Effector CD8-positive, alpha-beta T cell (primary cell): ENCODE measurements around the gene GRID1.

ENCODE experiments used
- DNase-seq: peaks from one replicate; lab custom pipeline; 2025; lab: John Stamatoyannopoulos, UW

The GRID1 gene

GRCh38 chr10:86354761-86355540 lies 11.6 kb downstream of the GRID1 start:
- DNase-seq = no peak

DNA sequence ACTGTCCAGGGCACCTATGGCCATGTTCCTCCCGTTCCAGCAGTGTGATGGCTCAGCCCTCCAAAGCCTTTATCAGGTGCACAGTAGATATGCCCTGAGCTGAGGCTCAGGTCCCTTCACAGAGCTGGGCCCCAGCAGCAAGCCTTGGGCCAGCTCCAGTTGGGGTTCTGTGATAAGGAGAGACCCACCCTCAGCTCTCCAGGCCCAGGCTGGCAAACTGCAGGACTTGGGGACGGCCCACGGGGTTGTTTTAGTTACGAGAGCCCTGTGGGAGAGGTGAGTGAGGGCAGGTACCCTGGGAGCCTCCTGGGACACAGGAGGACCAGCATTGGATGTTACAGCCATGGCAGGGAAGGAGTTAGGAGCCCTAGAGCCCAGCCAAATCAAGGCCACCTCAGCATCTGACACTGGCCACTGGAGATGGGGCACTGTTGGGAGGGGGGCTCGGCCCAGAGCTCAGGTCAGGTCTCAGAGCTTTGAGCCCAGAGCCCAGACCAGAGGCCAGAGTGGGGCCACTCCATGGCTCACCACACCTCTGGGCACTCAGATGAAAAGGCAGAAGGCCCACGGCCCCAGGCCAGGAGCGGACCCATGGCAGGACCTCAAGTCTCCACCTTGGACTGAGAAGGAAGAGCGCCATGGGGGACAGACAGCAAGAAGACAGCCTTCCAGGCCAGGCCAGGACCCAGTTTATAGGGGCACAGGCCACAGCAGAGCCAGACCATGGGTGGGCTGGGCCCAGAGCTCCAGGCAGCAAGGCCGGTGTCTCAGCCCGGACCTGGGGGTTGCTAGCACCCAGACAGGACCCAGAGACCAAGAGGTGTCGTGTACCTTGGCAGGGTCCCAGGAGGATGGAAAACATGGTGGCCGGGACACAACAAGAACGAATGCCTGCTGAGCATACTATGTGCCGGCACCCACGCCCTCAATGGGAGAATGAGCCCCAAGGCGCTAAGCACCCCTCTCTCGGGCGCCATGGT lies 12.8 kb downstream of the GRID1 start:
- no peak for DNase-seq

DNA sequence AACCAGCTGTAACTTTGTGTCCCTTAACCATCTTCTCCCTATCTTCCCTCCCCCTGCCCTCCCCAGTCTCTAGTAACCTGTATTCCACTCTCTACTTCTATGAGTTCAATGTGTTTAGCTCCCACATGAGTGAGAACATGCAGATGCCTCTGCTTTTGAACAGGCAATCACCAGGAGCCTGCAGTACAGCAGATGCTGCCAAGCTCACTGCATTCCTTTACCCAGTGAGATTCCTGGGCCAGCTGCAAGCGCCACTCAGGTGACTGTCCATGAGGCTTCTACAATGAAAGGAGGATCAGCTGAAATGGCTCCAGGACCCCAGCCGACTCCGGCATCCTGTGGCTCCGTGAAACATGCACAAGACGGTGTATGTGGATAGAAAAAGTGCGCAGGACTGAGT lies 15.7 kb downstream of the GRID1 start:
- DNase-seq = no peak

GRCh38 chr10:86349940-86350630 lies 16.5 kb downstream of the GRID1 start:
- no peak for DNase-seq

DNA sequence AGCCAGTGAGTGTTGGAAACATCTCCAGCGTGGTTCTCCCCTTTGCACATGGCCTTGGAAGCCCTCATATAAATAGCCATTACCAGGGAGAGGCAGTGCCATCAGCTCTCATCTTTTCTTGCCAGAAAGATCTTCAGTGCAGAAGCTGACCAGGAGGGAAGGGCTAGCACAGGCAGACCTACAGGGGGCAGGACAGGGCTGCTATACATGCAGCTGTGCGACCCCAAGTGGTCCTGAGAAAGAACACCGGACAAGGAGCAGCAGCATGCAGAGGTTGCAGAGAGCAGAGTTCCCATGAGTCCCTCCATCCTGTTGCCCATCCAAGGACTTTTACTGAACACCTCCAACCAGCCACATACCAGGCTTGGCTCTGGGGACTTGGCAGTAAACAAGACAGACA lies 17.1 kb downstream of the GRID1 start:
- no peak for DNase-seq

- DNase-seq = no peak
These were observed 18.0 kb downstream of the GRID1 start for GRCh38 chr10:86348321-86349210.

DNA sequence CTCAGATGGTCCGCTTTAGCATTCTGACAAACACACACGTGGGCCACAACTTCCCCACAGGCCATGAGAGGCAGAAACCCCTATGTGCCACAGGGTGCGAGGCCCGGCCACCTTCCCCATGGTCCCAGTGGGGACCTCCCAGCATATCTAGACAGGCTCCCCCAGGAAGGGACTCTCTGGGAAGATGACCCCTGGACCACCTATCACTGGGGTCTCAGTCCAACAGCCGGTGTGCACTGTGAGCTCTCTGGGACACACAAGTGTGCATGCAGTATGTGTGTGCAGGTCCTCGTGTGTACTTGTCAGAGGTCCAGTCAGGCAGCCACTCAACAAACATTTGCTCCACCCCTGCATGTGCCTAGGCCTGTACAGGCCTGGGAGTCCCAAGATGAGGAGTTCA lies 18.7 kb downstream of the GRID1 start:
- no peak for DNase-seq

- no peak for DNase-seq
These were observed 19.6 kb downstream of the GRID1 start for GRCh38 chr10:86346799-86347665.

DNA sequence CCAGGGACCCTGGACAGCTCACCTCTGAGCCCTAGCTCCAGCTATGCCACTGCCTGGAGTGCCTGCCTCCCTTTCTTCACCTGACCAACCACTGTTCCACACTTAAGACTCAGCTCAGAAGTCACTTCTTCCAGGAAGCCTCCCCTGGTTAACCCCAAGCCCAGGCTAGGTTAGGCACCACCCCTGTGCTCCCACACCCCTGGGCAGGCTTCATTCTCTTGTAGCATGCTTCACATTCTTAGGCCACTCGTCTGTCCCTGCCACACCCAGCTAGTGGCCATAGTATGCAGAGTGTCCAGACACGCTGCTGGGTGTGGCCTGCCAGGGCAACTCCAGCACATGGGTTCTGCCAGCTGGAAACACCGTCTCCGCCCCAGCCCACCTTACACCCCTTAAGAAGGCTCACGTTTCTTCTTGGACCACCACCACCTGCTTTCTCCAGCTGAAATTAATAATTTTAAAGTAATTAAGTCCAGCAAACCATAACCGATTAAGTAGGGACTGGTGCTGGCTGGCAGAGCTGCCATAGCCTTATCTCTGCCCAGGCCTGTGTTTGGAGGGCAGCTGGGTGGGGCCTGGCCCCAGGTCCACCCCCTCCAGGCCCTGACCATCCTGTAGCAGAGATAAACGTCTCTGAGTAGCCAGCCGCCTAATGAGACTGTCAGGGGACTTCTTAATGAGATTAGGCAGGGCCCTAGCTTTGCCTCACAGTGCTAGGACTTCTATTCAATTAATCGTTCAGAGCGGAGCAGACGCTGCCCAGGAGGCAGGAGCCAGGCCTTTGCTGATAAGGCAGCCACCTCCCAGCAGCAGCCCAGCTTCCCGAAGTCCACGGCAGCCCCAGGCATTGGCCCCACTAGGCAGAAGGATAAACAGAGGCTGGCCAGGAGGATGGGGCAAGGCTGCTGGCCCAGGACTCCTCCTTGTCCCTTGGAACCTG lies 20.5 kb downstream of the GRID1 start:
- no peak for DNase-seq

DNA sequence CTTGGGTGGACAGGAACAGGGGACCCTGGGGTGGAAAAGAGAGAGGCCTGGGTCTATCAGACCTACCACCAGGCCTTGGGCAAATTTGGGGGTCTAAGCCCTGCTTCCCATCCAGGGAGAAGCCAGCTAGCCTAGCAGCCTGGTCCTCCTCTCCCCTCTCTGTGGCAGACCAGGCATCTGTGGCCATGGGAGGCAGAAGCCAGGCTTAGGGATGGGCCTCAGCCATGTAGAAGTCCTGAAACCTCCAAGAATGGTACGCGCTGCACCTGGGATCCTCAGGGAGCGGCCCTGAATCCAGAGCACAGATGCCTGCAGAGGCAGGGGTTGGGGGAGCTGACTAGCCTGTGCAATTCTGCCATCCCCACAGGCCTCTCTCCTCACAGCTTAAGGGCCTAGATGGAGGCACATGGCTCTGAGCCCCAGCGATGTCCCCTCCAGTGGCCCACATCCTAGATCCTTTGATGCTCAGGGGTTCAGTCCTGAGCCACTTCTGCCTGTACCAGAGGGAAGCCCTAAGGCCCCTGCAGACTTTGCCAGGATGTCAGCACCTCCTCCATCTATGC lies 21.2 kb downstream of the GRID1 start:
- DNase-seq = no peak

- no peak for DNase-seq
These were observed 21.9 kb downstream of the GRID1 start for GRCh38 chr10:86344714-86345161.

DNA sequence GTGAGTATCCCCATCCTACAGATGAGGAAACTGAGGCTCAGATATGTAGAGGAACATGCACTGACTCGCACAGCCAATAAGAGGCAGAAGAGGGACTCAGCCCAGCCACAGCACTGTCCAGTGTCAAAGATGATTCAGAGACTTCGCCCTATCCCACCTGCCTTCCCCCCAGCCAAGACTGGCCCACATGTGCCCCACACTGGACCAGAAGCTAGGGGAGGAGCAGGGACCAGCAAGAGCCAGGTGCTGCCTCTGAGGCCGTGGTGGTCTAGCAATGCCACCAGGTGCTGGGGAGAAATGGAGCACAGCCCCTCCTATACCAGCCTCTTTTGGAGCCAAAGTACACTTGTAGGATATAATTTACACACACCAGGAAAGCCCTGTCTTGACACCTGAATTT lies 22.3 kb downstream of the GRID1 start:
- no peak for DNase-seq

DNA sequence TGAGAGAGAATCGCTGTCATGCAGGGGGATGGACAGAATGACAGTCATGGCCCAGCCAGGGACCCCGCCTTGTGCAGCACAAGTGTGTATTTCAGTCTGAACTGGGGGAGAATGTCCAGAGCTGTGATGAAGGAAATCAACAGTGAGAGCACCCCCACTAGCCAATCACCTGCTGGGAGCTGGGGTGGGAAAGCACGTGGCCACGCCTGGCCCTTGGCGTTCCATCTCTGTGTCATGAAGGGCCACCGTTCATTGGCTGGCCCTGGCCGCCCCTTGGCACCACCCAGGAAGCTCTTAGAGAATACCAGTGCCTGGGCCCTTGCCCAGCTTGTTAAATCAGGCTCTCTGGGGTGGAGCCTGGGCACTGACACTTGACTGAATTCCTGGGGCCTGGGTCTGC lies 22.8 kb downstream of the GRID1 start:
- DNase-seq = no peak

GRCh38 chr10:86342111-86342863 lies 24.3 kb downstream of the GRID1 start:
- DNase-seq = no peak

DNA sequence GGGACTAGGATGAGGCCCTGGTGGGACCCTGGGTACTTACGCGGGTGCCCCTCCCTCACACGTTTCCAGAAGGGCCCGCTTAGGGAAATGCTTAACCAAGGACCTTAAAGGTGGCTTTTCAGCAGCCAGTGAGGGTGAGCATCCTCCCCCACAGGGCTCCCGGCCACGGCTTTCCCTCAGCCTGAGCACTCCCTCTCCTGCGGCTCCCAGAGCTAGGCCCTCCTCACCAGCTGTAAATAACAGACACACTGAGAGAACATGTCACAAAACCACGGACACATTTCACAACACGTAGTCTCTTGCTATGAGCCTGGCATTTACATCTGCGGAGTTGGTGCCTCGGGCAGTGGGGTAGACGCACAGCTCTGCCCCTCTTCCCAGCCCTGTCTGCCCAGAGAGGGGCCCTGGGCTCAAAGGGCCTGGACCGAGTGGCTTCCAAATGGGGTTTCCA lies 25.2 kb downstream of the GRID1 start:
- DNase-seq = no peak

DNA sequence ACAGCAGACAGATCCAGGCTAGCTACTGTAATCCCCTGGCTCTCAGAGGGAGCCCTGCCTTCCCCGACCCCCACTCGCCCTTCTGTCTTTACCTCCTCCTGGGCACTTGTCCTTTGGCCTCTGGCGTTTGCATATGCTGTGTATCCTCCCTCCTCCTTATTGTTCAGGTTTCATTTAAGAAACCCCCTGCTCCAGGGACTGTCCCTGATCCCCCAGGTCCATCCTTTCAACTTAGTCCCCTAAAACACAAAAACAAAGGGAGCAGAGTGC lies 25.7 kb downstream of the GRID1 start:
- no peak for DNase-seq

DNA sequence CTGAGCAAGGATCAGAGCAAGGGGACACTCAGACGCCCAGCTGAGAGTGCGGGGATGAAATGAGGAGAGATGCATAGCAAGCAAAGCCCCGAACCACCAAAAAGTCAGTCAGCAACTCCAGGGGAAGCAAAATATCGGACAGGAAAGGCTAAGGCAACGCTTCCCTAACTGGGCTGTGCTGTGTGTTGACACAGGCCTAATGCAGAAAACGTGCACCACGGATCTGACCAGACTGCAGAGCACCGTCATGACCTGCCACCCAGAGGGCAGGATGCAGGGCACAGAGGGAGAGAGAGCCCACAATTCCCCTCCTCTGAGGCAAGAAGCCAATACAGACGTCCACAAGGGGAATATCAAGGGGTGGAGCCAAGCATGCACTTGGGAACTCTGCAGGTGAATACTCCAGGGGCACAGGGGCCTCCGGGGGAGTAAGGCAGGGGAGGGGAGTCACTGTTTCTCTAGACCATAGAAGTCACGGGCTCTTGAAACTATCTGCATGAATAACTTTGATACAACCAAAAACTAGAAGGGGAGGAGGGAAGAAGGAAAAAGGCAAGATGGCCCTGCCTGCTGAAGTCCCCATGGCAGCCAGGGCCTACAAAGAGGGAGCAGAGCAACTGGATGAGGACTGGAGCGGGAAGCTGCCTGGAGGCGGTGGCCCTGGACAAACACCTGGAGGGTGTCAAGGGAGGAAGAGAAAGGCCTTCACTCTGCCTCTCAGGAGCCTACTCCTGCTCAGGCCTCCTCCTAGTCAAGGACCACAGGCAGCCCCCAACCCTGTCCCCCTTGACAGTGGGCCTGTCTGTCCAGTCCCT lies 26.2 kb downstream of the GRID1 start:
- no peak for DNase-seq
